ENCODE results near the gene AVP.

Gene AVP

GRCh38 chr20:3047486-3048419 lies 36.8 kb downstream of the AVP start:
- no peak for DNase-seq

GRCh38 chr20:3046677-3047462 lies 37.7 kb downstream of the AVP start:
- DNase-seq = peak in 1 of 5 experiments; percentile 52

GRCh38 chr20:3045816-3046676 lies 38.5 kb downstream of the AVP start, which contains the start of gene MRPS26:
Gene MRPS26 (plus strand): TSS chr20:3046052. CDS start chr20:3046069, 17 bp downstream.
- DNase-seq = peak; percentile 52 to 91 (median 65)

GRCh38 chr20:3045042-3045815 lies 39.3 kb downstream of the AVP start:
- peak; percentile 10 to 81 (median 31) for DNase-seq

- no peak for DNase-seq
Measured at GRCh38 chr20:3044336-3044965, 40.1 kb downstream of the AVP start.

GRCh38 chr20:3043322-3043721 lies 41.2 kb downstream of the AVP start, which contains the start of gene GNRH2:
Gene GNRH2 (plus strand): TSS chr20:3043622. CDS start chr20:3044415, 793 bp downstream.
- no peak for DNase-seq

- no peak for DNase-seq
Measured at GRCh38 chr20:3042625-3043024, 41.9 kb downstream of the AVP start.

- no peak for DNase-seq
Measured at GRCh38 chr20:3041854-3042409, 42.6 kb downstream of the AVP start.

- no peak for DNase-seq
Measured at GRCh38 chr20:3040086-3040485, 44.4 kb downstream of the AVP start.

GRCh38 chr20:3039426-3039825 lies 45.1 kb downstream of the AVP start:
- no peak for DNase-seq

- no peak for DNase-seq
Measured at GRCh38 chr20:3038454-3038853, 46.1 kb downstream of the AVP start.

GRCh38 chr20:3037654-3038053 lies 46.9 kb downstream of the AVP start:
- DNase-seq = no peak

GRCh38 chr20:3032624-3033023 lies 51.9 kb downstream of the AVP start:
- DNase-seq = no peak
